NCI-H2029 treated with DMSO at 0.1 percent for 48 hours (cell line): ENCODE results near the gene GAS7.

Experiments
- DNase-seq: peaks from one replicate; lab custom pipeline; 2025; lab: John Stamatoyannopoulos, UW

GAS7 gene

DNA sequence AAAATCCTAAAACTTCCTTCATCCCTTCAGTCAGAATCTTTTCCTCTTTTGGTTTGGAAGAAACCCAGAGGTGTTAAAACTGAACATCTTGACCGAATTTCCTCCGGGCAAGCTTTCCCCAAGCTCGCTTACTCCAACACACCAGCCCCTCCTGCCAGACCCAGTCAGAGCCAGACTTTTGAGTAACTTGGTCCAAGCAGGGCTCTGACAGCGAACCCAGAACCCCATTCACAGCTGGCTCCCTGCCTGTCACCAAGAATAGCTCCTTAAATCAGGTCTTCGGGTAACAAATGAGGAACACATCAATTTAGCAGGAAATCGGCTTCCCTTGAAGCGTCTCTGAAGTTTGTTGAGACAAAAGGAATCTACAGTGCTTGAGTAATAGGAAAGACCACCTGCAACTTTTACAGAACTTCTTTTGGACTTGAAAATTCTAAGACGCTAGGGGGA, 27.3 kb downstream of the GAS7 start:
- no peak for DNase-seq

DNA sequence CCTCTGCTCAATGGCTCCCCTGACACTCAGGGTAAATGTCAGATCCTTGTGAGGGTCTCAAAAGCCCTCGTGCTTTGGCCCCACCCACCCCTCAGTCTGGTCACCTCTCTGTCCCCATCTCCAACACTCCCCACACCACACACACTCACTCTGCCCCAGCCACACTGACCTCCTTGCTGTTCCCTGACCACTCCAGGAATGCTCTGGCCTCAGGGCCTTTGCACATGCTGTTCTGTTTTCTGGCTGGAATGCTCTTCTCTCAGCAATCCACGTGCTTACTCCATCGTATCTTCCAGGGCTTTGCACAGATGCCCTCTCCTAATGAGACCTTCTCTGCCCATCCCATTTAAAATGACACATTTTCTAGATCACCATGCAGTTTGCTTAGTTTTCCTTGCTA, 28.2 kb downstream of the GAS7 start:
- DNase-seq = no peak

DNA sequence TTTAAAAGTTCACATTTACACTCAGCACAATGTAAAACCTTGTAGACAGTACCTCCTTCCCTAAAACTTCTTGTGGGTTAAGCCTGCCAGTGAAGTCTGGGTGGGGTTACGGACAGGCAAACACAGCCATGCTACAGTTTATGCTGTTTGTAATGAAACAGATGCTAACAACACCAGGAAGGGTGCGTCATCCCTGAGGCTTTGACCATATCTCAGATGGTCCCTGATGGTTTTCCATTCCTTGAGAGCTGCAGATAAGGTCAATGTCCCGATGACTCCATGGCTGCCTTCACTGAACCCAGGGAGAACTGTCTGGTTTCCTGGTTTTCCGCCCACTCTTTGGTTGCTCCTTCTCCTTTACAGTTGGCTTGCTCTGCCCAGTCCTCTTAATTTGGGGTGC, 29.1 kb downstream of the GAS7 start:
- DNase-seq = no peak

DNA sequence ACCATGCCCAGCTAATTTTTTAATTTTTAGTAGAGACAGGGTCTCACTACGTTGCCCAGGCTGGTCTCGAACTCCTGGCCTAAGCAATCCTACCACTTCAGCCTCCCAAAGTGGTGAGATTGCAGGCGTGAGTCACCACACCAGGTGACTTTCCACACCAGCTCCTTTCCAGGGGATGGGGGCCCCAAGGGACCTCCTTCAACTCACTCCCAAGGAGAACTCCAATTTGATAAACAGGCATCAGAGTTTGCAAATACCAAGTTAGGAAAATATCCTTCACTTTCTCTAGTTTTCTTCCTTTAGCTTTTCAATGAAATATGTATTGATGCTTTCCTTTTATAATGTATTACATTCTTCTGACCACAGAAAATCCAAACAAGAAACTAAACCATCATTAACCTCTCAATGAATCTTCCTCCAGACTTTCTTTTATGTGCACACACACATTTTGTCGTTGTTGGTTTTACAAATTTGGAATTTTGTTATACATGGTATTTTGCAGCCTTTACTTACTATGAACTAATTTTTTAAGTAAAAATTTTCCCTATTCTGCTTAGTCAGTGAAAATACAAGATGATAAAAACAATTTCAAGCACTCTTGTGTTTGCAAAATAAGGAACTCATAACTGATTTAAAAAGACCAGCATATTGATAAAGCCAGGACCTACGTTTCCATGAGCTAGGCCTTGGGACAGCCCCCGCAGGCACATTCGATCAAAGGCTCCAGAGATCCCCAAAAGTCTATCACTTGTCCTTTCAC, 32.0 kb downstream of the GAS7 start:
- no peak for DNase-seq

DNA sequence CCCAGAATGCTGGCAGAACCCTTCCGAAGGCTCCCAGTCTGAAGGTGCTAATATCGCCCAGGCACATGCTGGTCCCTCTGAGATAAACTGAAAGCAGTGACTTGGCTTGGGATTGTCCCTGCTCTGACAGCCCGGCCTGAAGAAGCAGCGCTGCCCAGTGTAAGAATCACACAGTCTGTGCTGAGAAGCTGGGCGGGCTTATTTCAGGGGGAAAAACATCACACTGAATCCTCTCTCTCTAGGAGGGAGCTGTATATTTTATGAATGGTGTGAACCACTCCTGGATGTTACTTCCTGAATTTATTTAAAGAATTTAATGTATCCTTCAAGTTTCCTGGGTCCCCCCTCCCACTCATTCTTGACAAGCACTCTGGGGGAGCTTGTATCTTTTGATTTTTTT, 36.3 kb downstream of the GAS7 start:
- no peak for DNase-seq

DNA sequence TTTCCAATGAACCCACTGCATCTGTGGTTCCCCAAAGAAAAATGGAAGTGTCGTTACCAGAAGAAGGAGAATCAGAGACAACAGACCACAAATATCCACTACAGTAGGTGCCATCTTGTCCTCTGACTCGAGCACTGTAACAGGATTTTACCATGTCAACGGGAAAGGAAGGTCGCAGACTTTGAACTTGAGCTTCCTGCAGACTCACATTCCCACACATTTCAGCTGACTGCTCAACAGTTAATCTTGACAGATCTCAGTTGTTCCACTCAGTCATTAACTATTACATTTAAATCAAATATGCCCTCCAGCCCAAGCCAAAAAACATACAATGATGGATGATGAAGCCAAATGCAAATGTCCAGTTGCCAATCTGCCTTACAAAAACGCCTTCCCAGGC, 37.0 kb downstream of the GAS7 start:
- DNase-seq = no peak

DNA sequence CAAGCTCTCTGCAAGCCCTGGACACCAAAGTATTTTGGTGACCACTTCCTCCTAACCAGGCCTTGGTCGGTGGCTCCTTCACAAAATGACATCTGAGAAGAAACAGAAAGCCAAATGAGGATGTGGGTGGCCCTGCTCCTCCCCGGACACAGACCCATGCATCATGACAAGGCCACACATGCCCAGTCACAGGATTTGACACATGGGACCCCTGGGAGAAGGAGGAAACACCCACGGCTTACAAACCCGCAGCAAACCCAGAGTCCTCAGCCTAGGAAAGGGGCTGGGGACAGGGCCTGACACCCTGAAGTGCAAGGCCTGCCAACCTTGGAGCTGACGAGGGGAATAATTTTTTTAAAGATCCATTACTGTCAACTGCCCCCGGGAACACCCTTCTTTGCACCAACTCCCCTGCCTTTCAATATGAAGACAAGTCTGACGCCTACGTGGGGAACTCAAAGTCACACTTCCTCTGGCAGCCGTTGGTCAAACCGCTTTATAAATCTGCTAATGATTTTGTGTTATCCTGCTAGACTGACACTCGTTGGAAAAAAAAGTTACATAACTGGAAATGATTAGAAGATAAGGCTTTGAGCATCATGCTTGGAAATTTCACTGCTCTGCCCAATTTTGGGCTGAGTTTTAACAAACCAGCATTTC, 41.3 kb downstream of the GAS7 start:
- DNase-seq = no peak

DNA sequence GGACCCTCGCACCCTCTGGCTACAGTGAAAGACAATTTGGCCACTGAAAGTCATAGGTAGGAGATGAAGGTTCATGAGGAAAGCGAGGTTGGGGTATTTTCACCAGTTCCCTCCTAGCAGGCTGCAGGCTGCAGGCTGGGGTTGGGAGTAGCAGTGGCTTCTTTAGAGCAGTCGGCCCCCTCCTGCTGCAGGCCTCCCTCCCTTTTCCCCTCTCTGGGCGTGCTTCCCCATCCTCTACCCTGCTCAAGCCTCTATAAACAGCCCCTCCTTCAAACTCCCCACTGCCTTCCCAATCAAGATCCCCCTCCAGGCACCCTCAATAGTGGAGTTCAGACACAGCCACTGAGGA, 41.8 kb downstream of the GAS7 start:
- no peak for DNase-seq

DNA sequence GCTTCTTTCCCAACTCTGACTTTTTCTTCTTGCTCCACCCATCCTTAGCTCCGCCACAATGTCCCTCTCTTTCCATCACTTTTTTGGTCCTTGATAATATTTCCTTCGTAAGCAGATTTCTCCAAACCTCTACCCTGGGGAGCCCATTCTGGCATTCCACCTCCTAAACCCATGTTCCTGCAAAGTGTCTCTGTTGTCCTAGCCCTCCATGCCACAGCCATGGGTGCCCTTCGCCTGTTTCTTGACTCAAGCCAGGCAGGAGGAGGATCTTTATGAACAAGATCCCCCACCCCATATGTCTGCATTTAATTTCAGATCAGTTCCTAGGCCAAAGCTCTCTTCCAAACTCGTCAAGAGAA, 42.4 kb downstream of the GAS7 start:
- no peak for DNase-seq

DNA sequence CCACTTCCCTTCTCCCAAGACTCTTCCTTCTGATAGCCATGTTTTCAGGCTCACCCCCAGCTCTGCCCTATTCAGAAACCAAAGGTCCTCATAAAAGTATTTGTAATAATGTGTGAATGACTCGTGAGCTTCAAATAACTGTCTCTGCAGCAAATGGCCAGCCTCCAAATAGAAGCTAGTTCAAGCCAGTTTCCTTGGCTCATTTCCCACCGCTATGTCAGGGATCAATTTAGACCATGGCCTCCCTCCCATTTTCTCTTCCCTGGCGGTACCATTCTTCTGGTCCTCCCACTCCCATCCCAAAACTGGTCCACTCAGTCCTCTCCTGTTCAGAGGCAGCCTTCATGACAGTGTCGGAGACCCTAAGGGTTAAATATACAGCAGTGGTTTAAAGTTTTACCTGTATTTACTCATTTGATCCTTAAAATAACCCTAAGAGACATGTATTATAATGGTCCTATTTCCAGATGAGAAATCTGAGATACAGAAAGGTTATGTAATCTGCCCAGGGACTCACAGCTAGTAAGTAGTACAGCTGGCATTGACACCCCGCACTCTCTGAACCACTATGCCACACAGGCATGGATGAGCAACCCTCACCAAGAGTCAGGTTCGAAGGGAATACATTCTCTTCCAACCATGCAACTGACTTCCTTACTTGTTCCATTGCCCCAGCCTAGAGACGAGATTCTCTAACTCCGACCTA, 42.9 kb downstream of the GAS7 start:
- no peak for DNase-seq

DNA sequence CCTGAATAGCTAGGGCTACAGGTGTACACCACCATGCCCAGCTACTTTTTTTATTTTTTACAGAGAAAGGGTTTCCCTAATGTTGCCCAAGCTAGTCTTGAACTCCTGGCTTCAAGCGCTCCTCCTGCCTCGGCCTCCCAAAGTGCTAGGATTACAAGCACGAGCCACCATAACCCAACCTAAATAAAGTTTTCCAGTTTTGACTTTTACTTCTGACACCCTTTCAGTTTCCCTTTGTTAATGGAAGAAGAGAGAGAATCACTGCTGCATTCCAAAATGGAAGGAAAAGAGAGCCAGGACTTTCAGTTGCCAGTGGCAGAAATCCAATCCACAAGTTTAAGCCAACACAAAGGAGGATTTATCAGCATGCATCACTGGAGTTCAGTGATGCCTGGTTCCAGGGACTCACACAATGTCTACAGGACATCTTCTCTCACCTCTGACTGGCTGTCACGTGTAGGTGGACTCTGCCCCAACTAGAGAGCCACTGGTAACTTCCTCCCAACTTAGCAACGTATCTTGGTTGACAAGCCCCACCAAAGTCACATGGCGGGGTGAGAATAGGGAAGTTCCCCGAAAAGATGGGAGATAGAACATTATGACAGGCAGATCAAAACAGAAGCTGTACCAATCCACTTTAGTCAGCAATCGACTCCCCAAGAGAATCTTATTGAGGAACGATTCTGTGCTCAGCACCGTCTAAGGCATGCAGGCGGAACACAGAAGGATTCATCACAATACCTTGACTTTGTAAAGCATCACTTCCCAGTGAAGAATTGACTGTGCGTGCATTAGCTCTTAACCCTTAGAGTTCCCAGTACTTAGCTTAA, 46.5 kb downstream of the GAS7 start:
- DNase-seq = no peak

DNA sequence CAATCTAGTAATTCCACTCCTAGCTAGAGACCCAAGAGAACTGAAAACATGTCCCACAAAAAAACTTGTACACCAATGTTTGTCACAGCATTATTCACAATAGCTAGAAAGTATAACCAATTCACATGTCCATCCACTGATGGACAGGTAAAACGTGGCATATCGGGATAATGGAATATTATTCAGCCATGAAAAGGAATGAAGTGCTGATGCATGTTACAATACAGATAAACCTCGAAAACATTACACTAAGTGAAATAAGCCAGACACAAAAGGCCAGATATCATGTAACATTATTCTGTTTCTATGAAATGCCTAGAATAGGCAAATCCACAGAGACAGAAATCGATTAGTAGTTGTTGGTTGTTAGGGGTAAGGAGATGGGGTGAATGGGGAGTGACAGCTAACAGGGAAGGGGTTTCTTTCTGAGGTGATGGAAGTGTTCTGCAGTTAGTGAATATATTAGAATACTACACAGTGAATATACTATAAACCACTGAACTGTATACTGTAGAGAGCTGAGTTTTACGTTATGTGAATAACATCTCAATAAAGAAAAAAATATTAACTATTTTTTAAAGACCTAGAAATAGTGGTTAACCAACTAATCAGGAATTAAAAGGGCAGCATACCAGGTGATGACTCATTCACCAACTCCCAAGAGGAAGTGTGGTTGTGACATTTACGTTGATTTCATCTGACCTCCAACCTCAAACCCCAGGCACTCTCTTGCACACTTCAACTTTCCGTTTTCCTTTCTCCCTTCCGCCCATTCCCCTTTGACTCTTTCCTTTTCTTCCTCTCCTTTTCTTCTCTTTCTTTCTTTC, 48.6 kb downstream of the GAS7 start:
- no peak for DNase-seq

DNA sequence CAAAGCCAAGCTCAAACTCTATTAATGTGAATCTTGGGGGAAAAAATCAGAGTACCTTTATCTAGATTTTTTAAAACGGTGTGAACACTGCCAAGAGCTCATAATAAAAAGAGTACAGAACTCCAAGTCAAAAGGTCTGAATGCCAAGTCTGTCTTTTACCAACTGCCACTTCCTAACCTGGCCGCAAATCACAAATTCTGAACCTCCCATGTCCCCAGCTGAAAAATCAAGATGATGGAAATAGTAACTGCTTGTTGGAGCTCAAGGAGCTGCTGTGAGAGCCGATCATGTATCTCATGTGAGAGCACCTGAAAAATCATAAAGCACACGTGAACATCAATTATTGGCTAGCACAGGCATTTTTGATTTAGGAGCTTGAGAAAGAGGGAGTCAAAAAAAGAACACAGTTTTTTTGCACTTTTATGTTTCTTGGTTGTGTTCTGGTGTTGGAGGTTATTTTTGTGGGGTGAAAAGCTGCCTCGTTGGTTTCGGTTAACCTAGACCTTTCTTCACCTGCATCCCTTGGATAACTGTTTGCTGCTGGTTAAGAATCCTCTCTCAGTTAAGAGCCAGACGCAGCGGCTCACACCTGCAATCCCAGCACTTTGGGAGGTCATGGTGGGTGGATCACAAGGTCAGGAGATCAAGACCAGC, 50.5 kb downstream of the GAS7 start:
- DNase-seq = no peak

DNA sequence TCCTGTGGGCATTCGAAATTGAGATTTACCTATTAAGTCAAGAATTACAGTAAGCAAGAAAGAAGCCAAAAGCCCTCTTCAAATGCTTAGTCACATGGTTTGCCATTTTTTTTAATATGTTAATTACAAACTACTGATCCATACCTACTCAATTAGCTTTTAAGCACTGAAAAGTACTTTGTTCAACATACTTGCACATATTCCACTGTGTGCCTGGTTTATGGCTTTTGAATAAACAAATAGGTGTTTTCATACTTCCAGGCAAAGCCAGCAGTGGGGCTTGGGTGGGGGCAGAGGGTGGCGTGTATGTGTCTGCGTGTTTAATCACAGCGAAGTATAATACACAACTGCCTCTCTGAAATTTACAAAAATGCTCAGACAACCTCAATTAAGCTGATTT, 51.4 kb downstream of the GAS7 start:
- DNase-seq = no peak

DNA sequence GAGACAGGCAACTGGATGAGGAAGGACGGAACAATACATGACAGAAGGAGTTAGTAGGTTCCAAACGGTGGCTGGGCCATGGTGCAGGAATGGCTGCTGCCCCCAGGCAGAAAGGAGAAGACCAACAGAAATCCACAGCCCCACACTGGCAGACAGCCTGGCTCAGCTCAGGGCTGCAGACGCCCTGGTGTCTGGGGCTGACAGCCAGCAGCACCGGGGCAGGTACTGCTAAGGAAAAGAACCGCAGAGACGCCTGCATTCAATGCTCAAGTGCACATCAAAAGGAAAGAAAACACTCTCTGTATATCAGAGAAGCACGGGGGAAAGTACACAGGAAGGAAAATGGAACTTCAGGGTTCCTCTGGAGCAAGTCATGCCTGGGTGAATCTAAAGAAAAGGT, 53.4 kb downstream of the GAS7 start:
- DNase-seq = no peak

DNA sequence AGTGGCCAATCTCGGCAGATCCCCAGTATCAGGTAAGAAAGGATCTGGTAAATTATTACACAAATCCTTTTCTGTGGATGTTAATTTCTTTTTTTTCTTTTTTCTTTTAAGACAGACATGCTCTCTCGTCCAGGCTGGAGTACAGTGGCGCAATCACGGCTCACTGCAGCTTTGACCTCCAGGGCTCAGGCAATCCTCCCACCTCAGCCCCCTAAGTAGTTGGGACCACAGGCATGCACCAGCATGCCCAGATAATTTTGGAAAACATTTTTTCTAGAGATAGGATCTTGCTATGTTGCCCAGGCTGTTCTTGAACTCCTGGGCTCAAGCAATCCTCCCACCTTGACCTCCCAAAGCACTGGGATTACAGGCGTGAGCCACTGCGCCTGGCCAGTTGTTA, 54.0 kb downstream of the GAS7 start:
- no peak for DNase-seq

DNA sequence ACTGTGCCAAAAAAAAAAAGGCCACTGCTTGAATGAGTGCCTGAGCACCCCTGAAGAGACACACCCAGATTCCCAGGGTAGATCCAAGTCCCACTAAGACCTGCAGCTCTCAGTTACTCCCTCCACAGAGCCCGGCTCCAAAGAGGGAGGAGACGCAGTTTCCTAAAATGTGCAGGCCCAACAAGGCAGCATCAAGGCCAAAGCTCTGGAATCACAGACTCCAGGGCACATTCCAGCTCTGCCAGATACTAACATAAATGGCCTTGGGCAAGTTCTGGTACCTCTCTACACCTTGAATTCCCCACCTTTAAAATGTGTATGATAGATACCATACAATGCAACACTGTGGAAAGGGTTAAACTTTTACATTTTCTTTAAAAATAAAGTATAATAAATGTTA, 57.0 kb downstream of the GAS7 start:
- DNase-seq = no peak

DNA sequence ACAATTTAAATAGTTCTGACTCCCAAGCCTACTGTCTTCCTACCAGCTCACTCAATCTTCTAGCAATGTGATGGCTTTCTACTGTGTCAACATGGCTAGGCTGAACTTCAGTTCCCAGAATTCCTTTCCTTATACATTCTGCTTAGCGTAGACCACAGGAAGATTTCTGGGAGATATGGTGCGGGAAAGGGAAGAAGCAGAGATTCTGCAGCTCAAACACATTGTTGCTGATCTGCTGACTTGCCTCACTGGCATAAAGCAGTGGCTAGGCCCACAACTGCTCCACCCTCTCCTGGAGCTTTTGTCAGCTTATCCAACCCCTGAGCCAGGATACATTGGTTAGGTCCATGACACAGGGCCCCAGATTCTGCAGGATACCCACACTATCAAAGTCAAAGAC, 58.8 kb downstream of the GAS7 start:
- DNase-seq = no peak

DNA sequence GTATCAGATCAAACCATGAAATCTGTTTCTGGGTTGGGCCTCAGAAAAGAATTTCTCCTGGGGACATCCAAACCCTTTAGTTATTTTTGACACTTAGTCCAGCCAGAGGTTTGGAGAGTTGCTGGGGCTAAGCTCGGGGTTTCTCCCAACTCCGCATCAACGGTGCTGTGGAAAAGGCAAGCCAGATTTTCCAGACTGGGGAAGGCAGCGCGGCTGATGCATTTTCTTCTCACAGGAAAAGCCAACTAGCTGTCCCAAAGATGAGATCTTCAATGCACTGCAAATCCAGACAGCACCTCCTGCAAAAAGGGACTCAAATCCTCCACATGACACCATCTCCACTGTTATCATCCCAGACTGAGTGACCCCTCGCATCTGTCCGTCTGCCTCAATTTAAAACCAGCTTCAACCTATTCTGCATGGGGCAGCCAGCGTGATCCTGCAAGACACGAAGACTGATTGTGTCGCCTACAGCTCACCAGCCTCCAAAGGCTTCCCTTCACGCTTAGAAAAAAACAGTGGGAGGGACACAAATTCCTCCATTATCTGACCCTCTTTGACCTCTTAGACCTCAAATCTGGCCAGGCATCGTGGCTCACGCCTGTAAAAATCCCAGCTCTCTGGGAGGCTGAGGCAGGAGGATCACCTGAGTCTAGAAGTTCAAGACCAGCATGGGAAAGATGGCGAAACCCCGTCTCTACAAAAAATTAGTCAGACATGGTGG, 62.0 kb downstream of the GAS7 start:
- no peak for DNase-seq

DNA sequence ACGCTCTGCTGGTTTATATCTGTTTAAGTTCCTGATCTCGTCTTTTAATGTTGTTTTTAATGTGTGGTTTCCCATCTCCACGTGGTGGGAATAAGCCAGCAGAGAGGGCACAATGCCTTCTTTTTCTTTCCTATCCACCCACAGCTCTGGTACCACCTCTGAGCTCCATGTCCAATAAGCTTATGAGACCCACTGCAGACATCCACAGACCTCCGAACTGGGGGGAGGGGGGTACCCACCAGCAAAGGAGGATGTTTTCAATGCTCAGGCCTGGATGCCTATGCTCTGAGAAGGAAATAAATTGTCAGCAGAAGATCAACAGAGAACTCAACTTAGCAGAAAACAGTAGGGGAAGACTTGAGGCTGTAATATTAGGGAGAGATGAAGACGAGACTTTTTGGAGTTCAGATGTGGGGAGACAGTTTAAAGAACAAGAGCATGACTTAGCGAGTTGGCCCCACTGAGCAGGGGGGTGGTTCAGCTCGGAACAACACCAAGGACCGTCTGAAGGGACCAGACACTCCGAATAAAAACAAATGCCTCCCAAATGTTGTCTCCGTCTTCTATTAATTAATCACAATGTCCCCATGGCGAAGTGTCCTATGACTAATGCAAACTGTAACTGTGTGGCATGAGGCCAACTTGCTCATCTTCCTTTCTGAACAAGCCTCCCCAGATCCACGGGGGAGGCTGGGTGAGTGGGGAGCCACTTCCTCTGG, 62.7 kb downstream of the GAS7 start:
- no peak for DNase-seq
